ENCODE measurements around the gene RPL11. TPM values are rescaled to one million over a fixed set of nuclear protein-coding genes. Genes with fewer than 3 reads are reported as not detected.
A peak's percentile ranks its signal among the peaks of the same experiment; 100 is the strongest.

The RPL11 gene
- total RNA-seq, 4 donors from 2014 or later: 864 to 1,286 (median 1,238) TPM

GRCh38 chr1:23692308-23692871 is 784 bp downstream of the RPL11 start:
- WGBS: 19% methylated on average over 17 of the region's 17 CpGs
- peaks cover 44% of the 10 kb centered on the region for H3K4me1 ChIP-seq
- no peak for DNase-seq (ENCODE audit: low spot score in 2 of 2)

GRCh38 chr1:23693599-23693998 is 2.0 kb downstream of the RPL11 start:
- Histone ChIP-seq H3K4me1 (peaks cover 50% of the 10 kb centered on the region), H3K4me3 (peak overlapping the region; percentile 87), H3K9me3 (no peaks in the 10 kb centered on the region), H3K27me3 (no peaks in the 10 kb centered on the region), H3K36me3 (peaks cover 52% of the 10 kb centered on the region), H3K27ac (no peak overlapping the region)
- DNase-seq (ENCODE audit: low spot score in 2 of 2): no peak
- 66% methylated on average over 2 of the region's 2 CpGs for WGBS
- TF ChIP-seq POLR2AphosphoS5 (IDR thresholded peaks at IDR 0.05) (no peak), POLR2A (IDR thresholded peaks at IDR 0.05) (no peak), CTCF (IDR thresholded peaks at IDR 0.05) (no peak), EP300 (IDR thresholded peaks at IDR 0.05) (no peak)

More at GRCh38 chr1:23692308-23692871, 784 bp downstream of the RPL11 start:
- Histone ChIP-seq H3K9me3 (no peaks in the 10 kb centered on the region), H3K27ac (peak overlapping the region; percentile 88), H3K36me3 (peaks cover 42% of the 10 kb centered on the region), H3K27me3 (no peaks in the 10 kb centered on the region), H3K4me3 (peak overlapping the region; percentile 87)
- TF ChIP-seq CTCF (IDR thresholded peaks at IDR 0.05) (no peak), POLR2AphosphoS5 (IDR thresholded peaks at IDR 0.05) (no peak), POLR2A (IDR thresholded peaks at IDR 0.05) (no peak), EP300 (IDR thresholded peaks at IDR 0.05) (no peak)

- Histone ChIP-seq H3K4me3 (no peak overlapping the region), H3K4me1 (peaks cover 57% of the 10 kb centered on the region), H3K9me3 (no peaks in the 10 kb centered on the region), H3K27me3 (no peaks in the 10 kb centered on the region), H3K27ac (no peak overlapping the region), H3K36me3 (peaks cover 60% of the 10 kb centered on the region)
- DNase-seq (ENCODE audit: low spot score in 2 of 2): no peak
- TF ChIP-seq POLR2A (IDR thresholded peaks at IDR 0.05) (no peak), POLR2AphosphoS5 (IDR thresholded peaks at IDR 0.05) (no peak), CTCF (IDR thresholded peaks at IDR 0.05) (no peak), EP300 (IDR thresholded peaks at IDR 0.05) (no peak)
- WGBS: 50% methylated on average over 3 of the region's 3 CpGs
These were observed 2.8 kb downstream of the RPL11 start for GRCh38 chr1:23694371-23694770.

GRCh38 chr1:23695667-23696066 is 4.1 kb downstream of the RPL11 start:
- no peak for TF ChIP-seq EP300 (IDR thresholded peaks at IDR 0.05)
- H3K36me3 ChIP-seq: peaks cover 71% of the 10 kb centered on the region
- H3K27ac ChIP-seq: no peak overlapping the region
- H3K4me1 ChIP-seq: peaks cover 57% of the 10 kb centered on the region
- no peaks in the 10 kb centered on the region for H3K9me3 ChIP-seq
- WGBS: 97% methylated on average over 3 of the region's 3 CpGs
- H3K4me3 ChIP-seq: no peak overlapping the region
- no peak for DNase-seq (ENCODE audit: low spot score in 2 of 2)
- H3K27me3 ChIP-seq: no peaks in the 10 kb centered on the region

GRCh38 chr1:23696335-23696989 is 4.9 kb downstream of the RPL11 start:
- Histone ChIP-seq H3K4me3 (no peak overlapping the region), H3K27ac (no peak overlapping the region), H3K36me3 (peaks cover 79% of the 10 kb centered on the region), H3K9me3 (no peaks in the 10 kb centered on the region), H3K4me1 (peaks cover 52% of the 10 kb centered on the region), H3K27me3 (no peaks in the 10 kb centered on the region)
- no peak for TF ChIP-seq CTCF (IDR thresholded peaks at IDR 0.05)
- no peak for TF ChIP-seq POLR2A (IDR thresholded peaks at IDR 0.05)
- no peak for TF ChIP-seq POLR2AphosphoS5 (IDR thresholded peaks at IDR 0.05)
- no peak for TF ChIP-seq EP300 (IDR thresholded peaks at IDR 0.05)
- no peak for DNase-seq (ENCODE audit: low spot score in 2 of 2)
- WGBS: 46% methylated on average over 6 of the region's 6 CpGs

Data from suprapubic skin (tissue), 4 donors.